CD4-positive, alpha-beta T cell (primary cell): ENCODE results near the gene CDYL. TPM values are rescaled to one million over a fixed set of nuclear protein-coding genes. Genes with fewer than 3 reads are reported as not detected.

Source experiments
- ATAC-seq: fragments of 200-7000 bp; cut with Tn5 transposase; one replicate; pipeline ENCODE4 v1.10.0; 2022; ENCODE audit warnings: mild to moderate bottlenecking; ENCODE audit not compliant: poor library complexity
- CTCF ChIA-PET: fragments of 350-600 bp; sonication (Branson Sonifier 250); formaldehyde crosslinking; loops from one replicate; lab custom pipeline; 2021; ENCODE audit warnings: antibody characterized with exemption, inconsistent platforms; lab: Charles Lee
- POLR2A ChIA-PET: fragments of 350-600 bp; sonication (Branson Sonifier 250); formaldehyde crosslinking; loops from one replicate; lab custom pipeline; 2021; ENCODE audit warnings: antibody characterized with exemption, inconsistent platforms; lab: Charles Lee
- DNase-seq, 14 experiments: peaks; one replicate each; pipeline ENCODE4 v3.0.0-alpha.2; 2013 to 2020; ENCODE audit warnings: mixed read lengths in 2 of 14
- H3K27ac ChIP-seq, 2 donors: one replicate each; pipeline versions ENCODE4 v1.5.1 to v1.7.0; 2013; ENCODE audit warnings: low read length in 2 of 2, low read depth in 1 of 2, mild to moderate bottlenecking in 1 of 2
- H3K27me3 ChIP-seq, 2 experiments: 1 replicate in 1 of 2; 2 replicates in 1 of 2; pipeline versions ENCODE4 v1.6.1 to v1.7.0; 2013; ENCODE audit warnings: low read length in 2 of 2, control low read depth in 1 of 2, mild to moderate bottlenecking in 1 of 2, moderate library complexity in 1 of 2; ENCODE audit not compliant: insufficient read depth in 2 of 2, control insufficient read depth in 1 of 2
- H3K36me3 ChIP-seq: one replicate; pipeline ENCODE4 v1.6.1; 2013; ENCODE audit warnings: low read length, control low read depth; ENCODE audit not compliant: insufficient read depth
- H3K4me1 ChIP-seq: one replicate; pipeline ENCODE4 v1.6.1; 2013; ENCODE audit warnings: low read length, control low read depth; ENCODE audit not compliant: insufficient read depth
- H3K4me3 ChIP-seq: one replicate; pipeline ENCODE4 v1.5.1; 2013; ENCODE audit warnings: mild to moderate bottlenecking, low read length, moderate library complexity
- H3K9me3 ChIP-seq, 2 experiments: 1 replicate in 1 of 2; 2 replicates in 1 of 2; pipeline versions ENCODE4 v1.6.1 to v1.7.0; 2013; ENCODE audit warnings: low read length in 2 of 2, mild to moderate bottlenecking in 2 of 2, control low read depth in 1 of 2, moderate library complexity in 1 of 2; ENCODE audit not compliant: control insufficient read depth in 1 of 2, insufficient read depth in 1 of 2
- H3K27ac Mint-ChIP-seq: one replicate; pipeline ENCODE4 v1.8.0; 2020; ENCODE audit warnings: mixed read lengths
- H3K27me3 Mint-ChIP-seq: one replicate; pipeline ENCODE4 v1.8.0; 2021; ENCODE audit warnings: mixed read lengths
- H3K36me3 Mint-ChIP-seq: one replicate; pipeline ENCODE4 v1.8.0; 2021; ENCODE audit warnings: low read depth, mixed read lengths
- H3K4me1 Mint-ChIP-seq: one replicate; pipeline ENCODE4 v1.8.0; 2021; ENCODE audit warnings: low read depth, mixed read lengths
- H3K4me3 Mint-ChIP-seq: one replicate; pipeline ENCODE4 v1.8.0; 2020; ENCODE audit warnings: mild to moderate bottlenecking, mixed read lengths
- H3K9me3 Mint-ChIP-seq: one replicate; pipeline ENCODE4 v1.8.0; 2020; ENCODE audit warnings: mixed read lengths
- CTCF ChIP-seq: fragments of 200-600 bp; IDR thresholded peaks from one replicate; pipeline ENCODE4 v1.8.0; 2022; ENCODE audit warnings: antibody characterized with exemption, mild to moderate bottlenecking
- intact Hi-C, 2 experiments: fragments of 100-400 bp; cut with DNase I in 1 of 2; cut with micrococcal nuclease in 1 of 2; formaldehyde crosslinking; loops; one replicate each; pipeline versions ENCODE4 v1.15.1 to v1.9.0; 2023 to 2025; cut with DNase I, micrococcal nuclease
- total RNA-seq, 174 experiments: library from RNA in 2 of 174; stranded (reverse) in 2 of 174; gene quantifications; one replicate each; pipeline ENCODE4 v1.2.3 and lab custom pipeline; 2021 to 2026

CDYL gene
- total RNA-seq, 2 experiments from 2014 or later = 23.8 to 23.9 TPM

GRCh38 chr6:4788953-4789584 lies 12.9 kb downstream of the CDYL start:
- ChIA-PET CTCF (interaction anchor here (1.3 kb wide), 1 partner anchor 13 kb away, joined by 3 read pairs; no protein-coding TSS in a partner anchor), POLR2A (no interaction called here)
- Mint-ChIP-seq H3K27ac (no peak overlapping the region), H3K36me3 (no peaks in the 10 kb centered on the region), H3K4me1 (peaks cover 71% of the 10 kb centered on the region), H3K4me3 (no peak overlapping the region), H3K27me3 (no peaks in the 10 kb centered on the region), H3K9me3 (no peaks in the 10 kb centered on the region)
- Histone ChIP-seq H3K27ac (no peak overlapping the region), H3K4me1 (peaks cover 32% of the 10 kb centered on the region), H3K36me3 (no peaks in the 10 kb centered on the region), H3K9me3 (peaks cover 0 to 3% of the 10 kb centered on the region in 2 experiments), H3K27me3 (no peaks in the 10 kb centered on the region), H3K4me3 (no peak overlapping the region)
- intact Hi-C loops = no loop called here
- DNase-seq = no peak
- no peak for TF ChIP-seq CTCF
- no peak for ATAC-seq

GRCh38 chr6:4790158-4790899 lies 14.1 kb downstream of the CDYL start:
- H3K9me3 ChIP-seq = peaks cover 0 to 3% of the 10 kb centered on the region in 2 experiments
- no peaks in the 10 kb centered on the region for H3K27me3 Mint-ChIP-seq
- DNase-seq (no peak), ATAC-seq (no peak)
- H3K4me3 Mint-ChIP-seq = no peak overlapping the region
- no peak for TF ChIP-seq CTCF
- peaks cover 32% of the 10 kb centered on the region for H3K4me1 ChIP-seq
- intact Hi-C loops = no loop called here
- H3K27ac ChIP-seq = no peak overlapping the region
- H3K4me3 ChIP-seq = no peak overlapping the region
- ChIA-PET CTCF (interaction anchor here (1.3 kb wide), 1 partner anchor 12 kb away, joined by 3 read pairs; no protein-coding TSS in a partner anchor), POLR2A (interaction anchor here (2.4 kb wide), 1 partner anchor 14 kb away, joined by 12 read pairs; the partner anchor contains the start of gene CDYL)
- H3K36me3 ChIP-seq = no peaks in the 10 kb centered on the region
- peaks cover 60% of the 10 kb centered on the region for H3K4me1 Mint-ChIP-seq
- H3K27me3 ChIP-seq = no peaks in the 10 kb centered on the region
- H3K36me3 Mint-ChIP-seq = no peaks in the 10 kb centered on the region
- no peaks in the 10 kb centered on the region for H3K9me3 Mint-ChIP-seq
- H3K27ac Mint-ChIP-seq = no peak overlapping the region

- no peaks in the 10 kb centered on the region for H3K9me3 Mint-ChIP-seq
- H3K4me3 Mint-ChIP-seq = no peak overlapping the region
- TF ChIP-seq CTCF = no peak
- H3K4me1 ChIP-seq = peaks cover 12% of the 10 kb centered on the region
- DNase-seq = no peak
- no peak for ATAC-seq
- no peak overlapping the region for H3K27ac ChIP-seq
- no peaks in the 10 kb centered on the region for H3K36me3 Mint-ChIP-seq
- no peak overlapping the region for H3K4me3 ChIP-seq
- no peaks in the 10 kb centered on the region for H3K36me3 ChIP-seq
- no peaks in the 10 kb centered on the region for H3K27me3 Mint-ChIP-seq
- no peak overlapping the region for H3K27ac Mint-ChIP-seq
- intact Hi-C loops = no loop called here
- CTCF ChIA-PET = no interaction called here
- H3K27me3 ChIP-seq = no peaks in the 10 kb centered on the region
- H3K9me3 ChIP-seq = peaks cover 0 to 3% of the 10 kb centered on the region in 2 experiments
- H3K4me1 Mint-ChIP-seq = peaks cover 57% of the 10 kb centered on the region
- POLR2A ChIA-PET = interaction anchor here (0.9 kb wide), 1 partner anchor 18 kb away, joined by 3 read pairs; the partner anchor contains the start of gene CDYL
These were observed 18.0 kb downstream of the CDYL start for GRCh38 chr6:4794140-4794707.
